Stimulated activated CD8-positive, alpha-beta memory T cell treated with anti-CD3 and anti-CD28 coated beads, Interleukin-12 subunit alpha, Interleukin-12 subunit beta, amount 100 ng/mL, for 4 hours (primary cell): Measurements from ENCODE around the gene OR4X1.
"Not testable (repeated sequence)": the region's sequence is repeated elsewhere in the genome, so short reads cannot be mapped to it uniquely, and the experiment has no call there.

Source experiments
- DNase-seq: peaks from one replicate; pipeline ENCODE4 v3.0.0-alpha.2; 2020; ENCODE audit warnings: low read depth

The OR4X1 gene

GRCh38 chr11:48263423-48263911 lies at the start of gene OR4X1:
OR4X1 (plus strand) TSS chr11:48263861; CDS start chr11:48263861, 0 bp downstream.
- no peak for DNase-seq

GRCh38 chr11:48216510-48216909 lies 47.2 kb upstream of the OR4X1 start, which contains the start of gene OR4B1:
OR4B1 (plus strand) TSS chr11:48216810; CDS start chr11:48216810, 0 bp downstream.
- no peak for DNase-seq

- no peak for DNase-seq
These were observed 34.9 kb upstream of the OR4X1 start for GRCh38 chr11:48228761-48229160.

GRCh38 chr11:48230057-48230456 lies 33.6 kb upstream of the OR4X1 start:
- DNase-seq: not testable (repeated sequence)

GRCh38 chr11:48237727-48238126 lies 25.9 kb upstream of the OR4X1 start:
- no peak for DNase-seq

- no peak for DNase-seq
These were observed 21.2 kb upstream of the OR4X1 start for GRCh38 chr11:48242501-48242900.

- DNase-seq: no peak
These were observed 18.9 kb upstream of the OR4X1 start, which contains the start of gene OR4X2 for GRCh38 chr11:48244804-48245203. OR4X2 (plus strand) TSS chr11:48245104; CDS start chr11:48245104, 0 bp downstream.

- no peak for DNase-seq
These were observed 14.8 kb upstream of the OR4X1 start for GRCh38 chr11:48248902-48249301.

- no peak for DNase-seq
These were observed 2.1 kb upstream of the OR4X1 start for GRCh38 chr11:48261600-48261999.

- DNase-seq: no peak
These were observed 7.0 kb downstream of the OR4X1 start for GRCh38 chr11:48270621-48271020.

- no peak for DNase-seq
These were observed 8.9 kb downstream of the OR4X1 start for GRCh38 chr11:48272606-48273005.

GRCh38 chr11:48305923-48306322 lies 42.3 kb downstream of the OR4X1 start, which contains the start of gene OR4S1:
OR4S1 (plus strand) TSS chr11:48306223; CDS start chr11:48306223, 0 bp downstream.
- no peak for DNase-seq

- no peak for DNase-seq
These were observed 44.2 kb downstream of the OR4X1 start for GRCh38 chr11:48307760-48308386.

GRCh38 chr11:48313590-48313989 lies 49.9 kb downstream of the OR4X1 start:
- not testable (repeated sequence) for DNase-seq
